ENCODE data around the gene COX6B1.

GRCh38 chr19:35642312-35642711 is 5.8 kb upstream of the COX6B1 start:
- TF ChIP-seq POLR2A (IDR thresholded peaks at IDR 0.05): no peak
- no peak for TF ChIP-seq CTCF (IDR thresholded peaks at IDR 0.05)
- TF ChIP-seq EP300 (IDR thresholded peaks at IDR 0.05): no peak
